K562 (cell line): ENCODE results near the gene PRDM15.

Experiments
- DNMT1 ChIP-seq: fragments of 450-650 bp; IDR thresholded peaks from 2 replicates; pipeline ENCODE4 v1.6.1; 2016; ENCODE audit warnings: antibody characterized with exemption, mild to moderate bottlenecking
- ELF1 ChIP-seq: fragments of 200-800 bp; sonication (Bioruptor generic); IDR thresholded peaks from 2 replicates; pipeline ENCODE4 v1.6.1; 2016; ENCODE audit warnings: missing genetic modification characterization, missing compliant biosample characterization
- HNRNPLL ChIP-seq: fragments of 200-400 bp; formaldehyde crosslinking; IDR thresholded peaks from 2 replicates; pipeline ENCODE4 v1.6.1; 2017; ENCODE audit warnings: low read length, low read depth, mild to moderate bottlenecking; ENCODE audit not compliant: poor library complexity, severe bottlenecking
- NR2C2 ChIP-seq, 2 experiments: fragments of 200-800 bp in 1 of 2; sonication (Bioruptor generic) in 1 of 2; sonication (generic) in 1 of 2; formaldehyde crosslinking in 1 of 2; IDR thresholded peaks; 2 replicates each; pipeline versions ENCODE4 v1.6.1 to v1.8.0; 2016 to 2022; ENCODE audit warnings: mild to moderate bottlenecking in 1 of 2, missing compliant biosample characterization in 1 of 2, missing genetic modification characterization in 1 of 2, missing genetic modification reagents in 1 of 2
- POLR2A ChIP-seq: fragments of 450-650 bp; conservative IDR thresholded peaks from 2 replicates; pipeline ENCODE4 v1.6.1; 2016
- POLR2AphosphoS5 ChIP-seq: IDR thresholded peaks from 2 replicates; pipeline ENCODE4 v1.6.1; 2011; ENCODE audit warnings: mild to moderate bottlenecking, low read depth, low read length, moderate library complexity; ENCODE audit not compliant: control insufficient read depth, insufficient read depth
- STAG1 ChIP-seq: sonication (generic); formaldehyde crosslinking; IDR thresholded peaks from 2 replicates; pipeline ENCODE4 v1.5.0; 2020; ENCODE audit warnings: missing genetic modification reagents, borderline replicate concordance
- ZC3H11A ChIP-seq: IDR thresholded peaks from 2 replicates; pipeline ENCODE4 v1.6.1; 2012; ENCODE audit warnings: low read depth, low read length, improper control_type of control experiment
- TF ChIP-seq, protein P1 (sequence below): sonication (generic); formaldehyde crosslinking; IDR thresholded peaks from 2 replicates; pipeline ENCODE4 v1.8.0; 2022; ENCODE audit warnings: mild to moderate bottlenecking, low read depth, missing genetic modification reagents
- TF ChIP-seq, protein P2 (sequence below), 3 experiments: IDR thresholded peaks in 2 of 3; conservative IDR thresholded peaks in 1 of 3; 2 replicates each; pipeline ENCODE4 v1.5.1; 2011 to 2012; ENCODE audit warnings: low read length in 3 of 3, mild to moderate bottlenecking in 3 of 3, control low read depth in 2 of 3, improper control_type of control experiment in 1 of 3, inconsistent platforms in 1 of 3, low read depth in 1 of 3, mixed read lengths in 1 of 3, moderate library complexity in 1 of 3; ENCODE audit not compliant: insufficient read depth in 2 of 3

DNA sequence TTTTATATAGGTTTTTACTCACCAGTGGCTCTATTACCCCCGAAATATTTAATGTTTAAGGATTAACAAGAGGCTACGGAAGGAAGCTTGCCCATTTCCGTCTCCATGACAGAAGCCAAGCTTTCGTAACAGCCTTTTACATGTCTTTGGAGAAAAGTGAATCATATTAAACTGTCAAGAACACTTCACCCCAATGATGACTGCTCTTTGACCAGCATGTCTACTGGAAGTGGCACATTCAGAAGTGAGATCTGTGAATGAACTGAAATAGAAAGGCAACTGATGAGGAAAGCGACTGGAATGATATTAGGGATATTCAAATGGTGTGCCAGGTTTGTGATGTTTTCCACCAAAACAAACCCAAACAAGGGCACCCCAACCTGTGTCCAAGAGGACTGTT, 8.5 kb upstream of the PRDM15 start:
- no peak for TF ChIP-seq STAG1 (CRISPR knock-in tag)
- TF ChIP-seq, protein P1, sequence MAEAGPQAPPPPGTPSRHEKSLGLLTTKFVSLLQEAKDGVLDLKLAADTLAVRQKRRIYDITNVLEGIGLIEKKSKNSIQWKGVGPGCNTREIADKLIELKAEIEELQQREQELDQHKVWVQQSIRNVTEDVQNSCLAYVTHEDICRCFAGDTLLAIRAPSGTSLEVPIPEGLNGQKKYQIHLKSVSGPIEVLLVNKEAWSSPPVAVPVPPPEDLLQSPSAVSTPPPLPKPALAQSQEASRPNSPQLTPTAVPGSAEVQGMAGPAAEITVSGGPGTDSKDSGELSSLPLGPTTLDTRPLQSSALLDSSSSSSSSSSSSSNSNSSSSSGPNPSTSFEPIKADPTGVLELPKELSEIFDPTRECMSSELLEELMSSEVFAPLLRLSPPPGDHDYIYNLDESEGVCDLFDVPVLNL (CRISPR knock-in tag) = no peak
- TF ChIP-seq ELF1 = no peak
- TF ChIP-seq, protein P2, sequence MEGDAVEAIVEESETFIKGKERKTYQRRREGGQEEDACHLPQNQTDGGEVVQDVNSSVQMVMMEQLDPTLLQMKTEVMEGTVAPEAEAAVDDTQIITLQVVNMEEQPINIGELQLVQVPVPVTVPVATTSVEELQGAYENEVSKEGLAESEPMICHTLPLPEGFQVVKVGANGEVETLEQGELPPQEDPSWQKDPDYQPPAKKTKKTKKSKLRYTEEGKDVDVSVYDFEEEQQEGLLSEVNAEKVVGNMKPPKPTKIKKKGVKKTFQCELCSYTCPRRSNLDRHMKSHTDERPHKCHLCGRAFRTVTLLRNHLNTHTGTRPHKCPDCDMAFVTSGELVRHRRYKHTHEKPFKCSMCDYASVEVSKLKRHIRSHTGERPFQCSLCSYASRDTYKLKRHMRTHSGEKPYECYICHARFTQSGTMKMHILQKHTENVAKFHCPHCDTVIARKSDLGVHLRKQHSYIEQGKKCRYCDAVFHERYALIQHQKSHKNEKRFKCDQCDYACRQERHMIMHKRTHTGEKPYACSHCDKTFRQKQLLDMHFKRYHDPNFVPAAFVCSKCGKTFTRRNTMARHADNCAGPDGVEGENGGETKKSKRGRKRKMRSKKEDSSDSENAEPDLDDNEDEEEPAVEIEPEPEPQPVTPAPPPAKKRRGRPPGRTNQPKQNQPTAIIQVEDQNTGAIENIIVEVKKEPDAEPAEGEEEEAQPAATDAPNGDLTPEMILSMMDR (IDR thresholded peaks at IDR 0.05 in 2 of 3, conservative IDR thresholded peaks at IDR 0.05 in 1 of 3; ENCODE audit: insufficient read depth in 2 of 3, low read depth in 1 of 3, low read length in 3 of 3) = no peak
- no peak for TF ChIP-seq ZC3H11A
- no peak for TF ChIP-seq POLR2A
- no peak for TF ChIP-seq POLR2AphosphoS5
- TF ChIP-seq DNMT1 = no peak
- TF ChIP-seq HNRNPLL = no peak
- no peak for TF ChIP-seq NR2C2 (CRISPR knock-in tag; IDR thresholded peaks at IDR 0.05)
- TF ChIP-seq NR2C2 (tag; IDR thresholded peaks at IDR 0.05) = no peak
